ENCODE data around the gene VWA1. TPM values are rescaled to one million over a fixed set of nuclear protein-coding genes. Genes with fewer than 3 reads are reported as not detected.

The VWA1 gene
- total RNA-seq, 1 experiment from 2014 or later = 56.6 TPM

- H3K36me3 ChIP-seq (ENCODE audit: low read depth) = peaks cover 29% of the 10 kb centered on the region
- peak overlapping the region; percentile 94 for H3K4me2 ChIP-seq
- no peak for DNase-seq
- H4K20me1 ChIP-seq (ENCODE audit: insufficient read depth) = peaks cover 12% of the 10 kb centered on the region
- TF ChIP-seq CTCF (conservative IDR thresholded peaks at IDR 0.05) (no peak), EZH2 (IDR thresholded peaks at IDR 0.05; ENCODE audit: low read depth) (no peak)
- H3K9me3 ChIP-seq (ENCODE audit: insufficient read depth, low read depth) = no peaks in the 10 kb centered on the region
- POLR2A ChIA-PET (ENCODE audit: unreplicated experiment) = interaction anchor here (0.7 to 1.0 kb wide), 3 partner anchors 24 to 326 kb away, joined by 4 to 5 read pairs (median 4); partner anchors contain the start of genes AURKAIP1 and CDK11A
- H3K27ac ChIP-seq = peak overlapping the region; percentile 36; the same call in 1 of the 2 replicates
- no peaks in the 10 kb centered on the region for H3K9me2 ChIP-seq (ENCODE audit: insufficient read depth)
- H2AFZ ChIP-seq = peak overlapping the region; percentile 87
- H3K79me2 ChIP-seq (ENCODE audit: low read depth) = peaks cover 67% of the 10 kb centered on the region
- no peaks in the 10 kb centered on the region for H3K27me3 ChIP-seq (ENCODE audit: insufficient read depth, low read depth)
- H3K4me1 ChIP-seq (replicated peaks; ENCODE audit: insufficient read depth) = peaks cover 25% of the 10 kb centered on the region
- no TSS peak for BruUV-seq (replicated peaks)
- CTCF ChIA-PET = interaction anchor here (0.7 to 0.8 kb wide), 2 partner anchors 23 to 33 kb away, joined by 3 read pairs; no protein-coding TSS in a partner anchor
- intact Hi-C loops (cut with micrococcal nuclease; ENCODE audit: unreplicated experiment) = loop anchor here (2.0 kb wide), 1 partner anchor 72 kb away; the partner anchor contains the start of gene ATAD3B
- peaks cover 50% of the 10 kb centered on the region for H3F3A ChIP-seq (ENCODE audit: insufficient read depth, low read depth)
- H3K4me3 ChIP-seq = peak overlapping the region; percentile 80
Observed at GRCh38 chr1:1398677-1399186, 36.8 kb upstream of the VWA1 start.

GRCh38 chr1:1399187-1399871 lies 36.2 kb upstream of the VWA1 start, which contains the start of gene CCNL2:
Gene CCNL2 (minus strand): TSS chr1:1399335. CDS start chr1:1399306, 29 bp downstream.
- H3K27me3 ChIP-seq (ENCODE audit: insufficient read depth, low read depth) = no peaks in the 10 kb centered on the region
- CTCF ChIA-PET = interaction anchor here (0.8 kb wide), 1 partner anchor 33 kb away, joined by 3 read pairs; no protein-coding TSS in a partner anchor
- BruUV-seq (replicated peaks) = no TSS peak
- DNase-seq = peak; percentile 90 to 98
- peaks cover 9% of the 10 kb centered on the region for H4K20me1 ChIP-seq (ENCODE audit: insufficient read depth)
- no peaks in the 10 kb centered on the region for H3K9me2 ChIP-seq (ENCODE audit: insufficient read depth)
- peaks cover 67% of the 10 kb centered on the region for H3K79me2 ChIP-seq (ENCODE audit: low read depth)
- POLR2A ChIA-PET (ENCODE audit: unreplicated experiment) = interaction anchor here (0.7 to 1.0 kb wide), 3 partner anchors 24 to 325 kb away, joined by 4 to 5 read pairs (median 4); partner anchors contain the start of genes AURKAIP1 and CDK11A
- H3K4me3 ChIP-seq = peak within 1 kb of the TSS; percentile 80
- H3F3A ChIP-seq (ENCODE audit: insufficient read depth, low read depth) = peaks cover 50% of the 10 kb centered on the region
- intact Hi-C loops (cut with micrococcal nuclease; ENCODE audit: unreplicated experiment) = loop anchor here (2.0 kb wide), 1 partner anchor 71 kb away; the partner anchor contains the start of gene ATAD3B
- peaks cover 25% of the 10 kb centered on the region for H3K4me1 ChIP-seq (replicated peaks; ENCODE audit: insufficient read depth)
- peak within 1 kb of the TSS; percentile 87 for H2AFZ ChIP-seq
- H3K4me2 ChIP-seq = peak within 1 kb of the TSS; percentile 94
- TF ChIP-seq EZH2 (IDR thresholded peaks at IDR 0.05; ENCODE audit: low read depth) (no peak), CTCF (conservative IDR thresholded peaks at IDR 0.05) (peak; percentile 33; the same call in 1 of the 2 replicates)
- no peaks in the 10 kb centered on the region for H3K9me3 ChIP-seq (ENCODE audit: insufficient read depth, low read depth)
- peaks cover 29% of the 10 kb centered on the region for H3K36me3 ChIP-seq (ENCODE audit: low read depth)
- H3K27ac ChIP-seq = peak within 1 kb of the TSS; percentile 36

GRCh38 chr1:1399872-1400575 lies 35.5 kb upstream of the VWA1 start:
- intact Hi-C loops (cut with micrococcal nuclease; ENCODE audit: unreplicated experiment) = loop anchor here (2.0 kb wide), 1 partner anchor 71 kb away; the partner anchor contains the start of gene ATAD3B
- H3K9me2 ChIP-seq (ENCODE audit: insufficient read depth) = no peaks in the 10 kb centered on the region
- peaks cover 69% of the 10 kb centered on the region for H3K79me2 ChIP-seq (ENCODE audit: low read depth)
- peaks cover 33% of the 10 kb centered on the region for H3K36me3 ChIP-seq (ENCODE audit: low read depth)
- no peak for DNase-seq
- H3K27ac ChIP-seq = peak overlapping the region; percentile 24
- BruUV-seq (replicated peaks) = no TSS peak
- H3K4me1 ChIP-seq (replicated peaks; ENCODE audit: insufficient read depth) = peaks cover 25% of the 10 kb centered on the region
- H3K4me2 ChIP-seq = peak overlapping the region; percentile 81
- no peaks in the 10 kb centered on the region for H3K9me3 ChIP-seq (ENCODE audit: insufficient read depth, low read depth)
- H3K4me3 ChIP-seq = peak overlapping the region; percentile 80
- ChIA-PET CTCF (no interaction called here), POLR2A (ENCODE audit: unreplicated experiment) (no interaction called here)
- TF ChIP-seq EZH2 (IDR thresholded peaks at IDR 0.05; ENCODE audit: low read depth) (no peak), CTCF (conservative IDR thresholded peaks at IDR 0.05) (no peak)
- peak overlapping the region; percentile 63; the same call in 1 of the 2 replicates for H2AFZ ChIP-seq
- peaks cover 56% of the 10 kb centered on the region for H3F3A ChIP-seq (ENCODE audit: insufficient read depth, low read depth)
- H4K20me1 ChIP-seq (ENCODE audit: insufficient read depth) = peaks cover 7% of the 10 kb centered on the region
- H3K27me3 ChIP-seq (ENCODE audit: insufficient read depth, low read depth) = no peaks in the 10 kb centered on the region
